SU-DHL-6 (cell line): ENCODE data around the gene ZNF219.

Experiments used
- H2AFZ ChIP-seq: fragments of 200-600 bp; sonication (generic); 2 replicates; pipeline ENCODE4 v1.6.1; 2014; ENCODE audit warnings: low read depth, mild to moderate bottlenecking, moderate library complexity, mixed read lengths, antibody characterized with exemption, low read length; ENCODE audit not compliant: severe bottlenecking
- H3F3A ChIP-seq: fragments of 200-600 bp; shearing (Covaris generic); 2 replicates; pipeline ENCODE4 v1.6.0; 2016; ENCODE audit warnings: antibody characterized with exemption, mild to moderate bottlenecking; ENCODE audit not compliant: insufficient read depth
- H3K27ac ChIP-seq: fragments of 200-600 bp; sonication (generic); 2 replicates; pipeline ENCODE4 v1.5.1; 2016; ENCODE audit warnings: low read depth, mild to moderate bottlenecking, low read length, moderate library complexity, mixed read lengths
- H3K27me3 ChIP-seq: fragments of 200-600 bp; sonication (generic), shearing (Covaris generic); 2 replicates; pipeline ENCODE4 v1.6.0; 2014; ENCODE audit warnings: mild to moderate bottlenecking, low read length
- H3K36me3 ChIP-seq: fragments of 200-600 bp; sonication (generic); 2 replicates; pipeline ENCODE4 v1.6.1; 2014; ENCODE audit warnings: mild to moderate bottlenecking, low read length, mixed read lengths
- H3K4me2 ChIP-seq: fragments of 300-600, 200-600 bp; shearing (Covaris generic), sonication (generic); 2 replicates; pipeline ENCODE4 v1.6.0; 2014; ENCODE audit warnings: low read length, low read depth, mild to moderate bottlenecking; ENCODE audit not compliant: poor library complexity, severe bottlenecking
- H3K4me3 ChIP-seq: fragments of 200-600 bp; sonication (generic); 2 replicates; pipeline ENCODE4 v1.5.1; 2014; ENCODE audit warnings: antibody characterized with exemption, low read length, mild to moderate bottlenecking, mixed read lengths; ENCODE audit not compliant: insufficient read depth, poor library complexity, severe bottlenecking
- H3K79me2 ChIP-seq: fragments of 200-600 bp; sonication (generic); 2 replicates; pipeline ENCODE4 v1.6.1; 2014; ENCODE audit warnings: mild to moderate bottlenecking, low read length, moderate library complexity; ENCODE audit not compliant: insufficient read depth
- H3K9ac ChIP-seq: fragments of 200-600 bp; sonication (generic); 2 replicates; pipeline ENCODE4 v1.7.0; 2014; ENCODE audit warnings: mild to moderate bottlenecking, low read length
- H3K9me2 ChIP-seq: fragments of 200-600 bp; sonication (generic); replicated peaks from 2 replicates; pipeline ENCODE4 v1.6.1; 2014; ENCODE audit warnings: low read length; ENCODE audit not compliant: insufficient read depth
- H3K9me3 ChIP-seq: fragments of 200-600 bp; sonication (generic); 2 replicates; pipeline ENCODE4 v1.6.1; 2014; ENCODE audit warnings: low read length, mixed read lengths; ENCODE audit not compliant: insufficient read depth
- H4K20me1 ChIP-seq: fragments of 200-600 bp; sonication (generic); 2 replicates; pipeline ENCODE4 v1.6.1; 2014; ENCODE audit warnings: low read depth, mild to moderate bottlenecking, antibody characterized with exemption, low read length, moderate library complexity, mixed read lengths
- CTCF ChIP-seq: fragments of 200-600 bp; sonication (generic); IDR thresholded peaks from one replicate; pipeline ENCODE4 v1.5.1; 2017; ENCODE audit warnings: antibody characterized with exemption, mild to moderate bottlenecking, low read length, moderate library complexity; ENCODE audit not compliant: insufficient read depth, poor library complexity, severe bottlenecking
- EZH2phosphoT487 ChIP-seq: fragments of 200-600 bp; sonication (generic), shearing (Covaris generic); conservative IDR thresholded peaks from 2 replicates; pipeline ENCODE4 v1.6.1; 2018; ENCODE audit warnings: mild to moderate bottlenecking, antibody characterized with exemption, low read length, moderate library complexity, mixed read lengths

ZNF219 gene

GRCh38 chr14:21059842-21060613 lies 38.4 kb downstream of the ZNF219 start:
- Histone ChIP-seq H3K36me3 (no peaks in the 10 kb centered on the region), H3K4me3 (no peak overlapping the region), H4K20me1 (no peaks in the 10 kb centered on the region), H3K9ac (no peak overlapping the region), H3K9me2 (no peaks in the 10 kb centered on the region), H2AFZ (no peak overlapping the region), H3K79me2 (no peaks in the 10 kb centered on the region), H3K27ac (no peak overlapping the region), H3K4me2 (no peak overlapping the region), H3K27me3 (no peaks in the 10 kb centered on the region), H3F3A (no peaks in the 10 kb centered on the region), H3K9me3 (no peaks in the 10 kb centered on the region)
- TF ChIP-seq EZH2phosphoT487 (no peak), CTCF (no peak)

GRCh38 chr14:21058903-21059302 lies 39.6 kb downstream of the ZNF219 start:
- Histone ChIP-seq H3K27ac (no peak overlapping the region), H3K27me3 (no peaks in the 10 kb centered on the region), H3K9me3 (no peaks in the 10 kb centered on the region), H3K4me2 (no peak overlapping the region), H2AFZ (no peak overlapping the region), H3K36me3 (no peaks in the 10 kb centered on the region), H3K4me3 (no peak overlapping the region), H4K20me1 (no peaks in the 10 kb centered on the region), H3K9me2 (no peaks in the 10 kb centered on the region), H3F3A (no peaks in the 10 kb centered on the region), H3K79me2 (no peaks in the 10 kb centered on the region), H3K9ac (no peak overlapping the region)
- TF ChIP-seq EZH2phosphoT487, result no peak
- TF ChIP-seq CTCF, result no peak

- Histone ChIP-seq H3K27me3 (no peaks in the 10 kb centered on the region), H3K9ac (no peak within 1 kb of the TSS), H3K4me3 (no peak within 1 kb of the TSS), H3K79me2 (no peaks in the 10 kb centered on the region), H2AFZ (no peak within 1 kb of the TSS), H3K36me3 (no peaks in the 10 kb centered on the region), H3K4me2 (no peak within 1 kb of the TSS), H3F3A (no peaks in the 10 kb centered on the region), H3K9me3 (no peaks in the 10 kb centered on the region), H3K27ac (no peak within 1 kb of the TSS), H3K9me2 (no peaks in the 10 kb centered on the region), H4K20me1 (no peaks in the 10 kb centered on the region)
- no peak for TF ChIP-seq EZH2phosphoT487
- TF ChIP-seq CTCF, result no peak
These were observed 40.4 kb downstream of the ZNF219 start, which contains the start of gene RNASE8 for GRCh38 chr14:21057803-21058675. Gene RNASE8, plus strand, starts transcription at chr14:21057822. Its CDS starts 71 bp downstream, at chr14:21057893.
